RWPE1 (cell line): ENCODE results near the gene WNK1.

ENCODE experiments used
- CTCF ChIA-PET: fragments of 350-600 bp; sonication (Branson Sonifier 250); formaldehyde crosslinking; extraction: SDS; loops from one replicate; lab custom pipeline; 2021; lab: Yijun Ruan, JAX
- POLR2A ChIA-PET: fragments of 400-600 bp; formaldehyde crosslinking; extraction: SDS; loops from one replicate; lab custom pipeline; 2020; ENCODE audit warnings: antibody characterized with exemption; ENCODE audit not compliant: low non-redundant PET; lab: Yijun Ruan, JAX
- DNase-seq: peaks from one replicate; pipeline ENCODE4 v3.0.0; 2012; ENCODE audit warnings: low spot score
- H3K27ac ChIP-seq: fragments of 450-650 bp; 2 replicates; pipeline ENCODE4 v1.5.1; 2017
- TF ChIP-seq, protein P1 (sequence below): fragments of 450-650 bp; conservative IDR thresholded peaks from 2 replicates; pipeline ENCODE4 v1.5.1; 2017; ENCODE audit warnings: low read depth, mild to moderate bottlenecking

The WNK1 gene

DNA sequence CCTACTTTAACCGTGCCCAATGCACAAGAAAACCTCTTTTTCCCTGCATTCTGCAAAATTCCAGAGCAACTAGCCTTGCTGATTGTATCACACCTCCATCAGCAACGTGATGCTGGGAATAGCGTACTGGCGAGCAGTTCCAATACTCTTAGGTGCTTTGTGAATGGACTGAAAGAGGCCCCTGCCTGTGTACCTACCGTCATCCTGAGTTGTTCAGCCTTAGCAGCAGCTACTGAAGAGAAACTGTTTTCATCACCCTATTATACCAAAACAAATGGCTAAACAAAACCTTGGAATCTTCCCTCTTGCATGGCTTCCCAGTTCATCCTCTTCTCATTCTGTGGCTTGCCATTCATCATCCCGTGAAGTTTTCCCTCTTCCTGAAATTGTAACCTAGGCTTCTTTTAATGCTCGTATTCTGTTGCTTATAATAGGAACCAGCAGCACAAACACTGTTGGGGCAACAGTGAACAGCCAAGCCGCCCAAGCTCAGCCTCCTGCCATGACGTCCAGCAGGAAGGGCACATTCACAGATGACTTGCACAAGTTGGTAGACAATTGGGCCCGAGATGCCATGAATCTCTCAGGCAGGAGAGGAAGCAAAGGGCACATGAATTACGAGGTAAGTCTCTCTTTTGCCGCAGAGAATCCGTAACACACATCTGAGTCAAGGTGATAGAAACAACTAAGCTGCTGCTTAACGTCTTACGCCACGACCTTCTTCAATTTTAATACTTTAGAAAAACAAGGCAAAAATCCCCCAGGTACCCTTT lies 155.2 kb downstream of the WNK1 start:
- H3K27ac ChIP-seq, result no peak overlapping the region
- ChIA-PET CTCF (no interaction called here), POLR2A (no interaction called here)
- no peak for DNase-seq
- TF ChIP-seq, protein P1, sequence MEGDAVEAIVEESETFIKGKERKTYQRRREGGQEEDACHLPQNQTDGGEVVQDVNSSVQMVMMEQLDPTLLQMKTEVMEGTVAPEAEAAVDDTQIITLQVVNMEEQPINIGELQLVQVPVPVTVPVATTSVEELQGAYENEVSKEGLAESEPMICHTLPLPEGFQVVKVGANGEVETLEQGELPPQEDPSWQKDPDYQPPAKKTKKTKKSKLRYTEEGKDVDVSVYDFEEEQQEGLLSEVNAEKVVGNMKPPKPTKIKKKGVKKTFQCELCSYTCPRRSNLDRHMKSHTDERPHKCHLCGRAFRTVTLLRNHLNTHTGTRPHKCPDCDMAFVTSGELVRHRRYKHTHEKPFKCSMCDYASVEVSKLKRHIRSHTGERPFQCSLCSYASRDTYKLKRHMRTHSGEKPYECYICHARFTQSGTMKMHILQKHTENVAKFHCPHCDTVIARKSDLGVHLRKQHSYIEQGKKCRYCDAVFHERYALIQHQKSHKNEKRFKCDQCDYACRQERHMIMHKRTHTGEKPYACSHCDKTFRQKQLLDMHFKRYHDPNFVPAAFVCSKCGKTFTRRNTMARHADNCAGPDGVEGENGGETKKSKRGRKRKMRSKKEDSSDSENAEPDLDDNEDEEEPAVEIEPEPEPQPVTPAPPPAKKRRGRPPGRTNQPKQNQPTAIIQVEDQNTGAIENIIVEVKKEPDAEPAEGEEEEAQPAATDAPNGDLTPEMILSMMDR, result no peak

DNA sequence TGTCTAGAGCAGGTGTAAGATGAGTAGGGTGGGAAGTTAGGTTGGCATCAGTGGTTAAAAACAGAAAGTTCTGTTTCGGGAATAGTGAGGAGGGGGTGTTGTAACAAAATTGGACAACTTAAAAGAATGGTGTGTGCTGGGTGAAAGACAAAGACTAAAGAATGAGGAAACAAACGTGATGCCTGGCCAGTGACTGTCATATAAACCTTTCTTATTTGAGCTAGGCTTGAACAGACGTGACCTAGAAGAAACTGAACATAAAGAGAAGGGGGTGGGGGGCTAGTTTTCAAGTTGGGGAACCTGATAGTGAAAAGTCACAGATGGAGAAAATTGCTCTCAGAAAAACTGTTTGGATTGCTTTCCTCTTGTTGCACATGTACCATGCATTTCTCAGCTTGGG lies 157.5 kb downstream of the WNK1 start:
- ChIA-PET POLR2A (no interaction called here), CTCF (interaction anchor here (0.6 kb wide), 1 partner anchor 12 kb away, joined by 3 read pairs; no protein-coding TSS in a partner anchor)
- TF ChIP-seq, protein P1, result no peak
- no peak for DNase-seq
- no peak overlapping the region for H3K27ac ChIP-seq

DNA sequence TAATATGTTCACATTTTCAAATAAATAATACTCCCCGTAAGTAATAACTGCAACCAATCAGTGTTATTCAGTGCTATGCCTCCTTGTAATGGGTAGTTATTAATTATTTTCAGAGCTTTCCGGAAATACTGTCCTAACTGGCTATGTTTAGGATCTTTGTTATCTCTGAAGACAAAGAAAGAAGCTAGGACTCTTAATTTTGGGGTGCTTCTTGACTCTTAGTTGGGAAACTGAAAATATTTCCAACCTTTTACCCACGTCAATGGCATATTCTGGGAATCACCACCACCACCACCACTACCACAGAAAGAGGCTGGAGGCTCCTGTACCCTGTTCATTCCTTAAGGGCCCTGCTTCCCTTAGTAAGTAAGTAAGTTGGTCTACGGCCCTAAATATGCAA lies 158.0 kb downstream of the WNK1 start:
- CTCF ChIA-PET, result interaction anchor here (0.6 kb wide), 1 partner anchor 16 kb away, joined by 3 read pairs; no protein-coding TSS in a partner anchor
- no peak overlapping the region for H3K27ac ChIP-seq
- TF ChIP-seq, protein P1, result no peak
- no peak for DNase-seq
- POLR2A ChIA-PET, result no interaction called here

DNA sequence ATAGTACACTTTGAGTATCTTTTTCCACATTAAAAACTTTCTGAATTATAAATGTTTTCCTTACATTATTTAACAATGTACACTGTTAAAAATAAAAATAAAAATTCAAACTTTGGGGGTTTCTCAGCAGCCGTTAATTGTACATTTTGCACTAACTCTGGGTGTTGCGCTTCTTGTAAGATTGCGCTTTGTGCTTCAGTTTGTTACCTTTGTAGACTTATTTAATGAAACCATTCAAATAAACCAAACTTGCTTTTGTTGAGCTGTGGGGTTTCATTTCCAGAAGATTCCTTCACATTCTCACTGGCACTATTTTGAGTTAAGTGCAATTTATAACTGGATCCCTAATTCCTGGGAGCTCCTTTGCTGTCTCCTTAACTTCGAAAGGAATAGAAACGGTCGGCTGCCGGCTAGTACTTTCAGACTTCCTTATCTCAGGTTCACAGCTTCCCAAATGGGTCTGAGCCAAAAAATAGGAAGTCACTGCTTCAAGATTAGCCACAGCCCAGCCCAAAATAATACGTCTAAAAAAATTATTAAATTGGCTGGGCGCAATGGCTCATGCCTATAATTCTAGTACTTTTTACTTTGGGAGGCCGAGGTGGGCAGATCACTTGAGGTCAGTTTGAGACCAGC lies 158.9 kb downstream of the WNK1 start:
- TF ChIP-seq, protein P1, result no peak
- no peak overlapping the region for H3K27ac ChIP-seq
- CTCF ChIA-PET, result interaction anchor here (0.6 kb wide), 1 partner anchor 17 kb away, joined by 3 read pairs; no protein-coding TSS in a partner anchor
- DNase-seq, result no peak
- POLR2A ChIA-PET, result no interaction called here

DNA sequence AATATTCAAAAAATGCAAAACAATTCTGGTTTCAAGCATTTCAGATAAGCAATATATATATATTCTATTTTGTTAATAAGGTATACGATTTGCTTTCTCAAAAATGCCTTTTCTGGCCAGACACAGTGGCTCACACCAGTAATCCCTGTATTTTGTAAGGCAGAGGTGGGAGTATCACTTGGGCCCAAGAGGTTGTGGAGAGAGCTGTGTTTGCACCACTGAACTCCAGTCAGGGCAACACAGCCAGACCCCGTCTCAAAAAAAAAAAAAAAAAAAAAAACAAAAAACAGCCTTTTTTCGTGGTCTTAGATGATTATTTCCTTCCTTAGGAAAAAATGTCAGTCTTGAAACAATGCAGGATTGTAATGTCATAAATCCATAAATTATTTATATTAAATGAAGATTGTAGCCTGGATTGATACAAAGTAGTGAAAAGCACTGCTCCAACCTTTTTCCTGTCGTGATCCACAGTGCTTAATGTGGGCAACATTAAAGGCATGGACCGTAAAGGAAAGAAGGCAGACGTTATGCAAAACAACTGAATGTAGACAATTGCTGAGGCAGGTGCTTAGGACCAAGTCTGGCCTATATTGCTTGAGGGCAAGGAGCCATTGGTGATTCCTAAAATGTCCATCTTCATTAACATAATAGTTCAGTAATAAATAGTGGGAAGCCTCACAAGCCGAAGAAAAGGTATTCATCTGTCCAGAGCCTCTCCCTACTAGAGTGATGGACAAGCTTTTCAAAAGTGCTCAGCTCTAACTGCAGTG lies 160.3 kb downstream of the WNK1 start:
- POLR2A ChIA-PET, result no interaction called here
- TF ChIP-seq, protein P1, result no peak
- DNase-seq, result no peak
- CTCF ChIA-PET, result interaction anchor here (0.5 to 1.9 kb wide), 2 partner anchors 37 to 72 kb away, joined by 4 to 5 read pairs; partner anchors contain the start of gene RAD52
- no peak overlapping the region for H3K27ac ChIP-seq
